Astrocyte of the spinal cord (primary cell): ENCODE data around the gene DISP3.

Experiments
- DNase-seq: peaks from one replicate; pipeline ENCODE4 v3.0.0; 2011; ENCODE audit warnings: low read depth, low spot score
- H3K4me3 ChIP-seq: 2 replicates; pipeline ENCODE4 v1.5.1; 2011; ENCODE audit warnings: low read depth, mild to moderate bottlenecking, low read length, moderate library complexity
- CTCF ChIP-seq: IDR thresholded peaks from 2 replicates; pipeline ENCODE4 v1.5.1; 2012; ENCODE audit warnings: low read depth, mild to moderate bottlenecking, low read length, inconsistent platforms
- in situ Hi-C: cut with HindIII; loops from 2 replicates; pipeline ENCODE4 v1.10.0; 2017; ENCODE audit warnings: low sequenced_read_pairs

DISP3 gene

DNA sequence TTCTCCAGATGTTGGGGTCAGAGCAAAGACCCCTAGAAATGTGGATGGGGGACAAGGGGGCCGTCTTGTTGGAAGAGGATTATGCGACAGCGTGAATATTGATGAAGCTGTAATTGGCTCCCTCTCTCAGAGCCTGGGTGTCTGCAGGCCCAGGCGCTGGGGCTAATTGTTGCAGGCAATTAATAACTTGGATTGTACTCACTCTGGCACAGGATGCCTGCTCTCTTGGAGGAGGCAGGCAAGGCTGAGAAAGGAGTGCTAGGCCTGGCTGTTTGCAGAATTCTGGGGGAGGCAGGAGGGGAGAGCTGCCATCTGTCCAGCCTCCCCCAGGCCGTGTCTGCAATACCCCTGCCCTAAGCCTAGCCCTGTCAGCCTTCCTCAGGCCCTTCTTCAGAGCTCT lies 4.1 kb upstream of the DISP3 start:
- TF ChIP-seq CTCF, result no peak
- in situ Hi-C loops, result no loop called here

DNA sequence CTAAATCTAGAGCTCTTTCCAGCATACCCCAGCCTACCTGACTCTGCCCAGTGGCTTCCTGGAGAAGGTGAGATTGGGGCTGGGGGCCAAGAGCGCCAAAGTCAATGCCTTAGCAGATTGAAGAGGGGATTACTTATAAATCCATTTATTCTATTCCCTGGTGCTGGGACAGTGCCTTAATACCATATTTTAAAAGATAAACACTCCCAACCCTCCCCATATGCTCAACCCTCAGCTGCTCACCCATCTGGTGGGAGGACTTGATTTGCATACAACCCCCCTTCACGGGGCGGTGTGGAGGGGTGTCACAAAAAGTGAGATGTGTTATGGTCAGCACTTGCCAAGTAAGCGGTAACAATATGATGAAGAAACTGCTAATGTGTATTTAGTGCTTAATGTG lies 3.2 kb upstream of the DISP3 start:
- TF ChIP-seq CTCF, result no peak
- no peak overlapping the region for H3K4me3 ChIP-seq
- in situ Hi-C loops, result no loop called here
- DNase-seq, result no peak

More for the DNA sequence above, 4.1 kb upstream of the DISP3 start:
- DNase-seq, result no peak
- no peak overlapping the region for H3K4me3 ChIP-seq

- in situ Hi-C loops, result no loop called here
- TF ChIP-seq CTCF, result no peak
- no peak for DNase-seq
- H3K4me3 ChIP-seq, result peak overlapping the region; percentile 35
Measured at GRCh38 chr1:11479375-11479979, 522 bp downstream of the DISP3 start.

GRCh38 chr1:11481019-11481418 lies 2.1 kb downstream of the DISP3 start:
- H3K4me3 ChIP-seq, result no peak overlapping the region
- no peak for TF ChIP-seq CTCF
- no peak for DNase-seq
- in situ Hi-C loops, result no loop called here

GRCh38 chr1:11482198-11482597 lies 3.2 kb downstream of the DISP3 start:
- no peak overlapping the region for H3K4me3 ChIP-seq
- DNase-seq, result no peak
- in situ Hi-C loops, result no loop called here
- no peak for TF ChIP-seq CTCF

DNA sequence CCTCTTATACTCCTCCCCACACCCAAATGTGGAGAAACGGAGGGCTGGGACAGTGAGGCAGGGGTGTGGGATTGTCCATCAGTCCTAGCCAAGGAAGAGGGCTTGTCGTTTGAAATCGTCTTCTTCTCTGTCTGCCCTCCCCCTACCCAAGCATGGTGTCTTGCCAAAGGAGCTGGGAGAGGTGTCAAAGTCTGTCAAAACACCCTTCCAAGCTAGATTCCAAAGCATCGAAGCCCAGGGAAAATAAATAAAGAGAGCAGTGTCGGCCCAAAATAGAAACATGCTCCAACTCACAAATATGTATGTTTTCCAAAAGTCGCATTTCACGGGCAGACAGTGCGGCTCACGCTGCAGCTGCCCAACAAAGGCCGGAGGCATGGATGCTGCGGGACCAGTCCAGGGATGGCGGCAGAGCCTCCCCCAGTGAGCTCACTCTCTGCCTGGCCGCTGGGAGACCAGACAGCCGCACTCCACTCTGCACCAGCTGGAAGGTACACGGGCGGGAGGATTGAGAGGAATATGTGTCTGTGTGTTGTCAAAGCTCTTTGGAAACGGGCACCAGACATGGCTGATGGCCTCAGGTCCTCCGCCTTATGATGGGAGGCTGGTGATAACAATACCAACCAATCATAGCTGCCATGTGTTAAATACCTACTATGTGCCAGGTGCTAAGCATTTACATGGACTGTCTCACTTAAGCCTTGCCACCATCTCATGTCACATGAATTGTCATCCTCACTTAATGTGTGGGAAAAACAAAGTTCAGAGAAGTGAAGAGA lies 3.9 kb downstream of the DISP3 start:
- in situ Hi-C loops, result no loop called here
- TF ChIP-seq CTCF, result no peak
- H3K4me3 ChIP-seq, result no peak overlapping the region
- DNase-seq, result no peak
